Measurements from ENCODE around the gene ICOS.
"Not testable (repeated sequence)": the region's sequence is repeated elsewhere in the genome, so short reads cannot be mapped to it uniquely, and the experiment has no call there.

Gene ICOS

DNA sequence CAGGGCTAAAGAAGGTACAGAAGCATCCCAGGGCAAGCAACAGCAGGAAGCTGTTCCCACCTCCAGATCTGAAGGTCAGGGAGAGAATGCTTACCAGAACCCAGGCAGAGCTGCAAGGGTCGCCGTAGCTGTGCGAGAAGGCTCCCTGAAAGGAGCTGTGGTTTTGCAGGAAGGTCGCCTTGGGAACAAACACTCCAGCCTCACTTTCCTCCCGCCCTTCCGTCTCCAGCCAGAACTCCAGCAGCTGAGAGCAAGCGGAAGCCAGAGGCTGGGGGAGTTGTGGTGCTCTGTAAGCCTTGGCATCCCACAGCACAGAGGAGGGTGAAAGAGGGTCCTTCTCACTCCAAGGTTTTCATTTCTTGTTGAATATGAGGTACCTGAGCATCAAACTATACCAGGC is 18.3 kb upstream of the ICOS start:
- no peak for DNase-seq (ENCODE audit: low spot score)

DNA sequence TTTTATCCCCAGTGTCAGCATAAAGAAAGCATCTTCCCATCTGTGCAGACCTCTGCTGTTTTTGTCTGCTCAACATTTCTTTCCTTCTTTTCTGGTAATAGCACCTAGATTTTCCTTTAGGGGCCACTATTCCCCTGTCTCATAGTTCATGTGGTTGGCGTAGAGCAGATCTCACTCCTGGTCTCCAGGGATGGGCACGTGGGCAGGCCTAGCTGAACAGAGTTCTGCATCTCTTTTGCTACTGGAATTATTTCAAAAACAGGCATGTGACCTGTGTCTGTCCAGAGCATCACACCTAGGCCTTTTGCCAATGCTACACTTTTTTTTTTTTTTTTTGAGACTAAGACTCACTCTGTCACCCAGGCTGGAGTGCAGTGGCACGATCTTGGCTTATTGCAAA is 17.7 kb upstream of the ICOS start:
- no peak for DNase-seq (ENCODE audit: low spot score)

DNA sequence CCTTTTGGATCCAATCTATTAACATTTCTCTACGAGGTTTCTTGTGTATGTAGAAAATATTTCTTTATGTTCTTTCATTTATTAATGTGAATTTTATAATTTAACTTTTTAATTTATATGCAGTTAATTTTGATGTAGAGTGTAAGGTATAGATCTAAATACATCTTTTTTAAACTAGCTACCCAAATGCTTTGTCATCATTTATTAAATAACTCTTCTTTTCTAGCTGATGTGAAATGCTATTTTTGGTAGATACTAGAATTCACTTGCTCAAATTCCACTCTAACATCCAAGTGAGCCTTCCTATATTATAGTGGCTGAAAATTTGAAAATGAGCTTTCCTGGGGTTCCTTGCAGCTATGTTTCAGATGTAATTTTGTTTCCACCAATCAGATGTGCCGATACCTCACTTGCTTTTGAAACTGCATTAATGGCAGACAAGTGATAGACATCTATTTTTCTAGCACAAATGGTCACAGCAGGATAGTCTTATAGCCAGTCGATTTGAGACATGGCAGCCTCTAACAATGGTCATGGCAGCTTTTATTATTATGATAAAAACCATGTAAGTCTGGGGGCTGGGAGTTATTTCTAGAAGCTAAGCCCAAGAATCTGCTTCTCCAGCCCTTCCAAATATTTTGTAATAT is 10.9 kb upstream of the ICOS start:
- DNase-seq (ENCODE audit: low spot score): no peak

DNA sequence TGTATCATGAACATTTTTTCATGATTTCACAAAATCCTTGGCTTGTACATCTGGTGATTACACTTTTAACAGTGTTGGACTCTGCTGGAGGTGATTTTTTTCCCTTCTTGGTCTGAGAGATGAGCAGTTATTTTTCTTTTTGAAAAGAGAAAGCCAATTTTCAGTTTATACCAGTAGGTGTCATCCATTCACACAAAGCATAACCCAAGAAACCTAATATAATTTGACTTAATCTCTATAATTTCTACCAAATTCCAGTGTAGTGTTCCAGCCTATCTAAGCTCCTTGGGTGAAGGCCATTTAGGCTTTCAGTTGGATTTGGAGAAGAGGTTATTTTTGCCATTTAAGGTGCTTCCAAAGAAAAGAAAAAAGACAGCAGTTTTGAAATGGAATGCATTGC is 7.7 kb upstream of the ICOS start:
- DNase-seq (ENCODE audit: low spot score): no peak

DNA sequence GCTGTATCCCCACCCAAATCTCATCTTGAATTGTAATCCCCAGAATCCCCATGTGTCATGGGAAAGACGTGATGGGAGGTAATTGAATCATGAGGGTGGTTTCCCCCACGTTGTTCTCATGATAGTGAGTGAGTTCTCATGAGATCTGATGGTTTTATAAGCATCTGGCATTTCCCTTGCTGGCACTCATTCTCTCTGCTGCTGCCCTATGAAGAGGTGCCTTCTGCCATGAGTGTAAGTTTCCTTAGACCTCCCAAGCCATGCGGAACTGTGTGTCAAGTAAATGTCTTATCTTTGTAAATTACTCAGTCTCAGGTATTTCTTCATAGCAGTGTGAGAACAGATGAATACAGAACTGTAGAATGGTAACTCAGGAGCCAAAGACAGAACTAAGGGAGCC is 5.3 kb upstream of the ICOS start:
- not testable (repeated sequence) for DNase-seq (ENCODE audit: low spot score)

DNA sequence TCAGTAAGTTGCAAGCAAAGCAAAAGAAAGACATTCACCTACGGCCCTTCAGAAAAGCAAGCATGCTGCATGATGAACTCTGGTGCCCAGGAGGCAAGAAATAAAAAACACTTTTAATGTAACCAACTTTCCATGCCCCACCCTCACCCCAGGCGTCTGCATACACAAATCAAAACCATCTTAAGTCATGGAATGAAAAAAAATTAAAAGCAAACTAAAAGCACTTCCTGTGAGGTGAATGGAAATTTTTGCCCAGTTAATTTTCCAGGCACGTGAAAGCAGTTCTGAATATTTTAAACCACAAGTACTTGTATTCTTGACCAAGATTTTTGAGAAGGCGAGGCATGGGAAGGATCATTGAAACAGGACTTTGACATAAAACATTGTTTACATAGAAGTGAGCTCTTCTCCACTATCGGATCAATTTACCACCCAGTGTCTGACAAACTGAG is 2.5 kb upstream of the ICOS start:
- no peak for DNase-seq (ENCODE audit: low spot score)

DNA sequence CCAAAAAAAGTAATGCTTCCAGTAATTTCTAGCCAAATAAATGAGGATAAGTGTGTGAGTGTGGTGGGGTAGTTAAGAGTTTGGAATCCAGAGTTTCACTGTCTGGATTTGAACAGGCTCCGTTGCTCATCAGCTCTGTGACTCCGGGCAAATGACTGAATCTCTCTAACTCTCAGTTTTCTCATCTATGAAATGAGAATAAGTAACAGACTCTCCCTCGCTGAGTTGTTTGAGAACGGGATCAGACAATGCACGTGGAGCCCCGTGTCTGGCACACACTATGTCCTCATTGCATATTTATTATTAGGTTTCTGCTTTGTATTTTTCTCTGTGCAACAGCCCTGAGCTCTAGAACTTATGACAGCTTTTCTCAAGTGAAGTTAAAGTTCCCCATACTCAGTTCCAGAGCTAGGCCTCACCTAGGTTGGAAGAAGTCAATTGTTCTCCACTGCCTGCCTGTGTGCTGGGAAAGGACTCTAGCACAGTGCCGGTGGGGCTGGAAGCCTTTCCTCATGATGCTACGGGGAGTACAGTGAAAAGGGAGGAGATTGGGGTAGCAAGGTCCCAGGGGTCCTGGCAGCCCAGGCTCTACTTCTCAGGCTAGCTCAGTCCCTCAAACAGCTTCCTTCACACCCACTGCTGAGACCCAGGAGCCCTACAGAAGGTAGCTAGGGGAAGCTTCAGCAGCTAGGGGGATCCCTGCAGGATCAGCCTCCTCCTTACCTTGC is 1.7 kb upstream of the ICOS start:
- DNase-seq (ENCODE audit: low spot score): no peak

DNA sequence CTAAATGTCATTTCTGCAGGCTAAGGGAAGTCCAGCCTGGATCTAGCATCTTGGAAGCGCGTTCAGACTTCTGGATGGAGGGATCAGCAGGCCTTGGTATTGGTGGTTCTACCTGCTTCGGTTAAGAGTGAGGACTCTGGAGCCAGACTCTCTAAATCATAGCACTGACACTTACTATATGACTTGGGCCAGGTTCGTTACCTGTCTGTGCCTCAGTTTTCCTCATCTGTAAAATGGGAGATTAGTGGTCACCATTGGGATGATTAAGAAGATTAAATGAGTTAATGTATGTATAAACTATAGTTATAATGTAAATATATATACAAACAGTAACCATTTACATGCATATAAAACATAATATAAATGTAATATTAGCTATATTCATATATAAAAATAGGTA is 995 bp upstream of the ICOS start:
- no peak for DNase-seq (ENCODE audit: low spot score)

DNA sequence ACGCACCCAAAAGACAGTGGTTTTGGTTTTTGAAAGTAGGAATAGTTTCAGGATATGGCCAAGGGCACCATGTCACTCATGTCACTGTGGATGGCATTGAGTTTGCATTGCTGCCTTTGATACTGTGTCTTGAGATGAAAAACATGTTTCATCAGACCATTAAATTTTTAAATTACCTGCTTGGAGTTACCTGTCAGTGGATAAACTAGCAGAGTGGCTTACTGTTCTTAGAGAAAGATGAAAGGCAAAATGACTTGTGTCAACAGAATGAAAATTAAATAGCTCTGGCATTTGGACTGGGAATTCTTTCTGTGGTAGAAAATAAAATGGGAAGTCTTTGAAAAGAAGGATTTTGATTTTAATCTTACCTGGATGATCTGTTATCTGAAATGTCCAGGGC is 386 bp downstream of the ICOS start:
- DNase-seq (ENCODE audit: low spot score): no peak

DNA sequence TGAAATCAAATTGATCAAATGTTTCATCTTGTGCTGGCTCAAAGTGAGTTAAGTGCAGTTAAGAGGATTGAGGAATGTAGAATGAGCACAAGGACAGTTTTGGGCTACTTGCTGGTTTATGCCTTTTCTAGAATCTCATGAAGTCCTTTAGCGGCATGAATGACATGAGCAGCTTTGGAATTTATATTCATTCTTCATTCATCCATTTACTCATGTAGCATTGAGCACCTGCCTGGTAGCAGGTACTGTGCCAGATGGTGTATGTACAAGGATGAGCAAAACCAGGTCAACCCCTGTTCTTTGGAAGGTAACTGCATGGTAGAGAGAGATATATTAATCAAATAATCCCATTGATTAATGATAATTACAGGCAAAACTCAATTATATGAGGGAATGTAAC is 1.2 kb downstream of the ICOS start:
- no peak for DNase-seq (ENCODE audit: low spot score)

DNA sequence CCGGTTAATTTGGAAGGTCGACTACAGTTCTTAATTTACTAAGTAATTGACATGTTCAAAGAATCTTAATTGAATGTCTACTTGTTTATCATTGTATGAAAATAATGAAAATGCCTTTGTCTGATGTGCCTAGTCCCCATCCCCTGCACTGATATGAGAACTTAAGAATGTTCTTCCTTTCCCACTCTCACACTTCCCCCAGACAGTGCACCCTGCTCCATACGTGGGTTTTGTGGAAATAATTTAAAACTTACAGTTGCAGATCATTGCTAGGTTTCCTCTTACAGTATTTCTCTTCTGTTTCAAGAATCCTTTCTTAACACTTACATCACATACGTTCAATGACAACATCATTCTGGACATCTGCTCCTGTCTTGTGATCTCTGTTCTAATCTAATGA is 3.5 kb downstream of the ICOS start:
- no peak for DNase-seq (ENCODE audit: low spot score)

DNA sequence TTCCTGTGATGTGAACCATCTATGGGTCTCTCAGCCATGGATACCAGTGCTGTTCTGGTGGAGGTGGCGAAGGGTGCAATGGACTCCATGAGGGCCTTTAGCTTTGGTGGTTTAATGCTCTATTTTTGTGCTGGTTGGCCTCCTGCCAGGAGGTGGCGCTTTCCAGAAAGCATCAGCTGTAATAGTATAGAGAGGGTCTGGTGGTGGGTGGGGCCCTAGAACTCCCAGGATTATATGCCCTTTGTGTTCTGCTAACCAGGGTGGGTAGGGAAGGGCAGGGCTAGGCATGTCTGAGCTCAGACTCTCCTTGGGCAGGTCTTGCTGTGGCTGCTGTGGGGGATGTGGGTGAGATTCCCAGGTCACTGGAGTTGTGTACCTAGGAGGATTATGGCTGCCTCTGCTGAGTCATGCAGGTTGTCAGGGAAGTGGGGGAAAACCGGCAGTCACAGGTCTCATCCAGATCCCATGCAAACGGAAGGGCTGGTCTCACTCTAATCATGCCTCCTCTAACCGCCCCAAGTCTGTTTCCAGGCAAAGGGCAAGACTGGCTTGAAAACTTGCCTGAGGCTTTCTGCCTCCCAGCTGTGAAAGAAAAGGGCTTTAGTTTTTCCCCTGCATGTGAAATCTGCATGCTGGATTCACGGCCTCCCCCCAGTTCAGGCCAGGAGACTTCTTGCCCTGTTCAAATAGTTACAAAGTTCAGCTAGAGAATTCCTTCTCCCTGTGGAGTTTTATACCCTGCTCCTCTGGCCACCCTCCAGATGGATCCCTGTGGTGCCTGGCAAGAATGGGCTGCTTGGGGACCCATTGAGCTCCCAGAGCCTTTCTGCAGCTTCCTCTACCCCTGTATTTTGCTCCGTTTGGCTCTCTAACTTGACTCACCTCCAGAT is 7.2 kb downstream of the ICOS start:
- DNase-seq (ENCODE audit: low spot score): not testable (repeated sequence)

DNA sequence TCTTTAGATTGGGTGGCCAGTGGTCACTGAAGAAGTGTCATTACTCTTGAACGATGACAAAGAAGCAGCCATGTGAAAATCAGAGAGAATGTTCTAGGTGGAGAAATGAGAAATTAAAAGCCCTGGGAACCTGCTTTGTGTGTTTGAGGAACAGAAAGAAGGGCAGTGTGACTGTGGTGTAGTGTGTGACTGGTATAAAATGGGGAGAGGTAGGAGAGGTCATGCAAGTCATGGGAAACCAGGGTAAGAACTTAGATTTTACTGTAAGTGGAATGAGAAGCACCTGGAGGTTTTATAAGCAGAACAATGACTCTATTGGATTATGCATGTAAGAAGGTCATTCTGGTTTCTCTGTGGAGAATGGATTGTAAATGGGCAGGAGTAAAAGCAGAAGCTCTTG is 12.2 kb downstream of the ICOS start:
- no peak for DNase-seq (ENCODE audit: low spot score)

DNA sequence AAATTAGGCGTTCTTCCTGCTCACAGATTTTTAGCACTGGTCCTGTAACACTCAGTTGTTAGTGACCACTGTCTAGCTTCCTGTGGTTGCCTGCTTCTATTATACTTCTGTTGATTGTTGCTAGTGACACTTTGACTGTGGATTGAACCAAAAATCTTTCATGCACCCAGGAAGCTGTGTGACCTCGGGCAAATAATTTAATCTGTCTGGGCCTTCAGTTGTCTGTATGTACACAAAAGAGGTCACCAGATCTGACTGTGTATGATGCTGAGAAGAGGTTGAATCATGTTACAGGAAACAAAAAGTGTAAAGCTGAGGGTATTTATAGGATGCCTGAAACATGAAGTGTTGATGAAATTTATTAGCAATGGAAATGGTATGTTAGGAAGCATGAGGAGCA is 12.7 kb downstream of the ICOS start:
- DNase-seq (ENCODE audit: low spot score): no peak

DNA sequence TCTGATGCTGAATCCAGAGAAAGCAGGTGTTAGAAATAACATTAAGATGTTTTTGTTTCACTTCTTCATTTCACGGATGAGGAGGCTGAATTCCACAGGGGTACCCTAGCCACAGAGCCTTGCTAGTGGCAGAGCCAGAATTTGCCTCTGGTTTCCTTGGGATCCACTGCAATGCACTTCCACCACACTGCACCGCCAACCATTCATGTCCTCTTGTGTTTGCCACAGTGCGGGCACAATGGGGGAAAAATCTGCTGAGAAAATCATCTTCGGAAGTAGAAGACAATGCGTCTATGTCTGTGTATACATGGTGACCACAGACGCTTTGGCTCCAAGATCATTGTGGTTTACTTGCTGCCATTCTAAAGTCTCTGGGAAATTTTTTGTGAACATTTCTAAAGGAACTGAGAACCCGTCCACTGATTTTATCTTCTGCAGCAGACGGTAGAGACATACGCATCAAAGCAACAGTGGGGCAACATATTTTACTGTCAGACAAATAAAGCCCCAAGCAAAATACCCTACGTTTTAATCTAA is 14.9 kb downstream of the ICOS start:
- no peak for DNase-seq (ENCODE audit: low spot score)

DNA sequence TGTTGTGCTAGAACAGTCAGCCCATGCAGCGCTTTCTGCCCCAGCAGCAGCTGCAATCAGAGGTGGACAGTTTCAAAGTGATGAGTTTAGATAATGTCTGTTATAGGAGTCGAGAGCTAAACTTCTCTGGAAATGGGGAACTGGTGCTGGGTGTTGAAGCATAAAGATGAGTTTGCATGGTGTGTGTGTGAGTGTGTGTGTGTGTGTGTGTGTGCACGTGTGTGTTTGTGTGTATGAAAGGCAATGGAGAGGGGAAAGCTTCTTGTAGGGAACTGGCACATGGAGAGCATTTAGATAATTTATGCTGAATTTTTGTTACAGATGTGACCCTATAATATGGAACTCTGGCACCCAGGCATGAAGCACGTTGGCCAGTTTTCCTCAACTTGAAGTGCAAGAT is 22.7 kb downstream of the ICOS start:
- no peak for DNase-seq (ENCODE audit: low spot score)

DNA sequence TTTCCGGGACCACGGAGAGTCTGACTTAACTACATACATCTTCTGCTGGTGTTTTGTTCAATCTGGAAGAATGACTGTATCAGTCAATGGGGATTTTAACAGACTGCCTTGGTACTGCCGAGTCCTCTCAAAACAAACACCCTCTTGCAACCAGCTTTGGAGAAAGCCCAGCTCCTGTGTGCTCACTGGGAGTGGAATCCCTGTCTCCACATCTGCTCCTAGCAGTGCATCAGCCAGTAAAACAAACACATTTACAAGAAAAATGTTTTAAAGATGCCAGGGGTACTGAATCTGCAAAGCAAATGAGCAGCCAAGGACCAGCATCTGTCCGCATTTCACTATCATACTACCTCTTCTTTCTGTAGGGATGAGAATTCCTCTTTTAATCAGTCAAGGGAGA is 23.1 kb downstream of the ICOS start:
- DNase-seq (ENCODE audit: low spot score): no peak

DNA sequence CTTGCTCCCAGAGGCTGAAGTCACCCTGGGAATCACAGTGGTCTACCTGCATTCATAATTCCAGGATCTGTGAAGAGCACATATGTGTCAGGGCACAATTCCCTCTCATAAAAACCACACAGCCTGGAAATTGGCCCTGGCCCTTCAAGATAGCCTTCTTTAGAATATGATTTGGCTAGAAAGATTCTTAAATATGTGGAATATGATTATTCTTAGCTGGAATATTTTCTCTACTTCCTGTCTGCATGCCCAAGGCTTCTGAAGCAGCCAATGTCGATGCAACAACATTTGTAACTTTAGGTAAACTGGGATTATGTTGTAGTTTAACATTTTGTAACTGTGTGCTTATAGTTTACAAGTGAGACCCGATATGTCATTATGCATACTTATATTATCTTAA is 24.2 kb downstream of the ICOS start:
- DNase-seq (ENCODE audit: low spot score): no peak

DNA sequence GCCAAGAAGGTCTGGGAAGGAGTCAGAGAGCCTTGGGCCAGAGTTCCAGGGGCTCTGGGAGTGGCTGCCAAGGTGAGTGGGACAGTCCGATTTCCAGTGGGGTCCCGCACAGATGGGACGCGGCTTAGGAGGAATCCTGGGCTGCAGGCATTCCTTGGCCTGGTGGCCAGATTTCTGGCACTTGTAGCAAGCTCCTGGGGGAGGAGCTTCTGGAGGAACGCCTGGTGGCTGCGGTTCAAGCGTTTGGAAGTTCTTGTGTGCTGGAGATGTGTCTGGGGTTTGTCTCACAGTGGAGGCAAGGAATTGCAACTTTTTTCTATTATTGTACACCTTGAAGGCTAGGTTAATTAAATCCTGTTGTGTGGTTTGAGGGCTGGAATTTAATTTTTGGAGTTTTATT is 28.6 kb downstream of the ICOS start:
- not testable (repeated sequence) for DNase-seq (ENCODE audit: low spot score)

DNA sequence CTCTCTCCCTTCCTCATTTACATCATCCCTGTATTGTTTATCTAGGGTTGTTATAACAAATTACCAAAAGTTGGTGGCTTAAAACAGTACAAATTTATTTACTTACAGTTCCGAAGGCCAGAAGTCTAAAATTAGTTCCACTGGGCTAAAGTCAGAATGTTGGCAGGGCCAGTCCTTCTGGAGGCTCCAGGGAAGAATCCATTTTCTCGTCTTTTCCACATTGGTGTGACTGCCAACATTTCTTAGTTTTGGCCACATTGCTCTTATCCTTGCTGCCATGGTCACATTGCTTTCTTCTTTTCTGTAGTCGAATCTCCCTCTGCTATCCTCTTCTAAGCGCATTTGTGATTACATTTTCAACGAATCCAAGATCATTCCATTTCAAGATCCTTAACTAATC is 34.7 kb downstream of the ICOS start:
- DNase-seq (ENCODE audit: low spot score): no peak

DNA sequence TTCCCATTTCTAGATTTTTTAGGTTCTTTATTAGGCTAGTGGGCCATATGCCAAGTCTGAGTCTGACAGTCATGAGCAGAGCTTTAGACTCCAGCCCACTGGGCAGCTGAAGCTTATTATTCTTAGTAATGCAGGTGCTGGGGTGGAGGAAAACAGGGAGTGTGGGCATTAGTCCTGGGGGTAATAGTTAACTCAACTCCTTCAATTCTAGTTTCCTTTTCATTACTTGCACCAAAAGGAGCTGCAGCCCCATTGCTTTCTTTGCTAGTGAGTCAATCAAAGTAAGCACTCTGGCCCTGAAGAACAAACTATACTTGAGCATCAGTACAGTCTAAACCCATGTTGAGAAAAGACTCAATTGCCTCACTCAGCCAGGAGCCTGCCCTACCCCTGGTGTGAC is 35.5 kb downstream of the ICOS start:
- no peak for DNase-seq (ENCODE audit: low spot score)

DNA sequence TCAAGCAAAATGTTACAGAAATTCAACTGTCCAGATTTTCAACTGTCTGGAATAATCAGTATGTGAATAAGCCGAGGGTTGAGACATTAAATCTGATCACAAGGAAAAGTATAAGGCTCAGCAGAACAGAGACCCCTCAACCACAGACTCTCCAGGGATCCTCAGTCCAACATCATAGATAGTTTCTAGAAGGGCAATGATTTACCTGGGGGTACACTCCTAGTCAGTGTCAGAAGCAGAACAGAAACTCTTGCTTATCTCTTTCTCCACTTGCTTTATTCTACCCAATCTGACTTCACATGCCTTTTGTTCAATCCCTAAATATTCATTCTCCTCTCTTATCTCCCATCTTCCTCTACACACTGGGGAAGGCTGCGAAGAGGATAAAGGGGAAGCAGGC is 36.4 kb downstream of the ICOS start:
- DNase-seq (ENCODE audit: low spot score): no peak

DNA sequence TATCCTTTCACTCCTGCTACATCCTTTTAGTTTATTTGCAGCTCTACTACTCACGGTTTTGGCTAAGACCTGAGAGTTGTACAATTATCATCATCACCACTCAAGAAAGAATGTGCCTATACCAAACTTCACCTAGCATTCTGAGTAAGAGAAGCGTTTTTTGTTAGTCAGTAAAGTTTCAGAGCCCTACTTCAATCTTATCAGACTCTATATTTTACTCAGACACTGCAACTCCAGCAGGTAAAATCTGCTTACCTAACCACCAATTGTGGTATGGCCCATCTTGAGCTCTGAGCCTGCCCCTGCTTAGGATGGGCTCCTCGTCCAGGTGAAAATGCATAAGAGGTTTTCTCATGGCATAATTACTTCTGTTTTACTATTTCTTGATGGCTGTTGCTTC is 37.1 kb downstream of the ICOS start:
- no peak for DNase-seq (ENCODE audit: low spot score)

Data from HuH-7 (cell line).